C4-2B (cell line): Measurements from ENCODE around the gene SEL1L.
"Not testable (repeated sequence)": the region's sequence is repeated elsewhere in the genome, so short reads cannot be mapped to it uniquely, and the experiment has no call there.

ENCODE experiments used
- ZFX ChIP-seq: fragments of 450-650 bp; IDR thresholded peaks from 2 replicates; pipeline ENCODE4 v1.6.1; 2017
- TF ChIP-seq, protein P1 (sequence below): fragments of 450-650 bp; conservative IDR thresholded peaks from 2 replicates; pipeline ENCODE4 v1.5.1; 2017; ENCODE audit warnings: mild to moderate bottlenecking

DNA sequence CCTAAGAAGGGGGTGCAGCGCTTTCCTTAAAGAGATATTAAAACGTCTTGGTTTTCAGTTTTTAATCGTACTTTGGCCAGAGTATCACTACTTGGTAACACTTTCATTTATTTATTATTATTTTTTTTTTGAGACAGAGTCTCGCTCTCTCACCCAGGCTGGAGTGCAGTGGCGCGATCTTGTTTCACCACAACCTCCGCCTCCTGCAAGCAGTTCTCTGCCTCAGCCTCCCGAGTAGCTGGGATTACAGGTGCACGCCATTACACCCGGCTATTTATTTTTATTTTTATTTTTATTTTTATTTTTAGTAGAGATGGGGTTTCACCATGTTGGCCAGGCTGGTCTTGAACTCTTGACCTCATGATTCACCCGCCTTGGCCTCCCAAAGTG lies 68.7 kb downstream of the SEL1L start:
- TF ChIP-seq, protein P1, sequence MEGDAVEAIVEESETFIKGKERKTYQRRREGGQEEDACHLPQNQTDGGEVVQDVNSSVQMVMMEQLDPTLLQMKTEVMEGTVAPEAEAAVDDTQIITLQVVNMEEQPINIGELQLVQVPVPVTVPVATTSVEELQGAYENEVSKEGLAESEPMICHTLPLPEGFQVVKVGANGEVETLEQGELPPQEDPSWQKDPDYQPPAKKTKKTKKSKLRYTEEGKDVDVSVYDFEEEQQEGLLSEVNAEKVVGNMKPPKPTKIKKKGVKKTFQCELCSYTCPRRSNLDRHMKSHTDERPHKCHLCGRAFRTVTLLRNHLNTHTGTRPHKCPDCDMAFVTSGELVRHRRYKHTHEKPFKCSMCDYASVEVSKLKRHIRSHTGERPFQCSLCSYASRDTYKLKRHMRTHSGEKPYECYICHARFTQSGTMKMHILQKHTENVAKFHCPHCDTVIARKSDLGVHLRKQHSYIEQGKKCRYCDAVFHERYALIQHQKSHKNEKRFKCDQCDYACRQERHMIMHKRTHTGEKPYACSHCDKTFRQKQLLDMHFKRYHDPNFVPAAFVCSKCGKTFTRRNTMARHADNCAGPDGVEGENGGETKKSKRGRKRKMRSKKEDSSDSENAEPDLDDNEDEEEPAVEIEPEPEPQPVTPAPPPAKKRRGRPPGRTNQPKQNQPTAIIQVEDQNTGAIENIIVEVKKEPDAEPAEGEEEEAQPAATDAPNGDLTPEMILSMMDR: not testable (repeated sequence)
- not testable (repeated sequence) for TF ChIP-seq ZFX
